CD4-positive, alpha-beta T cell treated with Interferon alpha-2 for 1 hour (primary cell): ENCODE data around the gene ANTXR1.

Experiments used
- DNase-seq, 2 donors: peaks; one replicate each; pipeline ENCODE4 v3.0.0-alpha.2; 2020 to 2022

The ANTXR1 gene

DNA sequence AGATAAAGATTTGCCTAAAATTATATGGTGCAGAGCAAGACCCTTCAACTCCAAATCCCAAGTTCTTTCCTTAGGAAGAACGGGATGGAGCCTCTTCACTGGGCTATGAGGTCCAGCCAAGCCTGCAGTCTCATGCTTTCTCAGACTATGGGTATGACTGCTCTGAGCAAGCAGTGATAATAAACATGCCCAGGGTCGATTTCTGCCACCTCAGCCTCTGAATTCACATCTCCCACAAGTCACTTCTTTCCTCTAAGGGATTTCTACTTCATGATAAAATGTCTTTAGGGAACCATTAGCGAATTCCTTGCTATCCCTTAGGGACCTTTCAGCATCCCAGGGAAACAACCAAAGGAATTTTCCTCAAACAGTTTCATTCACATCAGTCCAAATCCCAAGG lies 279.3 kb downstream of the ANTXR1 start:
- DNase-seq, result no peak

DNA sequence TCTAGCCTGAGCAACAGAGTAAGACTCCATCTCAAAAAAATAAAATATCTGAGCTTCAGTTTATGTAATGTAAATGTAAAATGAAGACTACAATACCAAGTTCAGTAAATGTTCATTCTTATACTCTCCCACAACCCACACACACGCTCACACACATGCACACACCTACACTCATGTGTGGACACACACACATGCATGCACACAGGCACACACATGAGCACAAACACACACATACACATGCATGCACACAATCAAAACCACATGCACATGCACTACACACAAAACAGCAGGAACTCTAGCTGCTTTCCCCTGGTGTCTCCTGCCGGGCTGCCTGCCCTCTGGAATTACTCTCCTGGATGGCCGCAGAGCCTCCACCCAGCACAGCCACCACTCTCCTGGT lies 283.4 kb downstream of the ANTXR1 start:
- DNase-seq, result no peak

DNA sequence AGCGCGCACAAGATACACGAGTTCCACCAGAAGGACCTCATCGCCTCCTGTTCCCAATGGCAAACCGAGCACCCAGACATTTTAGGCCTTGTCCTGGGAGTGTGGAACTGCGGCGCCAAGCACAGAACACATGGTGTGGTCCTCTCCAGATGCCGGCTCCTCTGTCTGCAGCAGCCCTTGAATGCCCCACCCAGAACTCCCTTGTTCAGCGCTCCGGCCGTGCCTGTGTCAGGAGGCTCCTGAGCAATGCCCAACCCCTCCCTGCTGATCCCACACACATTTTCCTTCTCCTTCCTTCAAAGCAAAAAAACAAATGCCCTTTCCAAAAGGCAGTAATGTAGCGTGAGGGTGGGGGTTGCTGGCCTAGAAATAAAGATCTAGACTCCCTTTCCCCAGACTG lies 284.2 kb downstream of the ANTXR1 start:
- DNase-seq, result no peak

DNA sequence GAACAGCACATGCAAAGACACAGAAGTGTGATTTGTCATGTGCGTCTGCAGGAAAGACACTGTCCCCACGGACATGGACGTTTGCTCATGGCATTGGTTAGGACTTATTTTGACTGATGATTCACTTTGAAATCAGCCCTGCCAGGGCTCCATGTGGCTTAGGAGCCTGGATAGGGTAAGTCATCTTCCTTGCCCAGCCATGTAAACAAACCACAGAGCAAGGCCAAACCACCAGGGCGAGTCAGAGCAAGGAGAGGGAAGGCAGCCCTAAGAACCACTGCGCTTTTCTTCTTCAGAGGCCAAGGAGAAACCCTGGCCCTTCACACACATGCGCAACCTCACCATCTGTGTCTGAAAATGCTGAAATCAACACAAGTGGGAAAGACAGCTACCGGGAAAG lies 285.3 kb downstream of the ANTXR1 start:
- no peak for DNase-seq

DNA sequence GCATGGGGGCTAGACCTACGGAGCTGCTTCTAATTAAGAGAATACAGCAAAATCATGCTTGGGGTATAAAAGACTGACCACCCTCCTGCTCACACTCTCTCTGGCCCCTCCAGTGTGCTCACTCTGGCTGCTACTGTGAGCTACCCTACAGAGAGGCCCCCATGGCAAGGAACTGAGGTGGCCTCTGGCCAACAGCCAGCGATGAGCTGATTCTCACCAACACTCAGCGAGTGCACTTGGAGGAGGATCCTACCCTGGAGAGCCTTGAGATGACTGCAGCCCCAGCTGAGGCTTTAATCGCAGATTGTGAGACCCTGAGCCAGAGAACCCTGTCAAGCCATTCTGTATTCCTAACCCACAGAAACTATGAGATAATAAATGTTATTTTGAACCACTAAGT lies 285.9 kb downstream of the ANTXR1 start:
- no peak for DNase-seq
